Measurements from ENCODE around the gene ZDHHC17. TPM values are rescaled to one million over a fixed set of nuclear protein-coding genes. Genes with fewer than 3 reads are reported as not detected.
A peak's percentile ranks its signal among the peaks of the same experiment; 100 is the strongest.

The ZDHHC17 gene
- total RNA-seq, 1 donor from 2014 or later: 23.3 TPM

DNA sequence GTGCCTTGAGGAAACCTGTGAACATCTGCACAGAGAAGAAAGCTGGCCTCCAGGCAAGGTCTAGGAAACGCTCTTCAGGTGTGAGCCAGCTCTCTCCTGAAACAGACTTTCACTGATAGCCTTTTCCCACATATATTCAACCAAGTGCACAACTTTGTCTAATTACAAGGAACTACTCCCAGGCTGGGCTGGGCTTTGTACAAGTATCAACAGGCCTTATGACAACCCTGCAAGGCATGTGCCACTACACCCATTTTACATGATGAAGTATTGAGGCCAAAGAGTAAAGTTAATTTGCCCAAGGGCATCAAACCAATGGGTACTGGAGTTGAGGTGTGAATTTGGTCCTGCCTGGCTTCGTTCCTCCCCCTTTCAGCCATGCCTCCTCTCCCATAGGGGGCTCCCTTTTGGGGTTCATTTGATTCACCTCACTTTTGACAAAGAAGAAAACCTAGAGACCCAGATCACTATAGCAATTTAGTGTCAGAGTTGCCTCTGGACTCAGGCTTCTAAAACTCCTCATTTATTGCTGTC is 112.8 kb downstream of the ZDHHC17 start:
- Mint-ChIP-seq H3K27me3 (ENCODE audit: insufficient read depth) (peaks cover 45% of the 10 kb centered on the region), H3K27ac (no peak overlapping the region), H3K9me3 (no peaks in the 10 kb centered on the region), H3K4me3 (no peak overlapping the region), H3K4me1 (ENCODE audit: low read depth) (peaks cover 15% of the 10 kb centered on the region), H3K36me3 (ENCODE audit: low read depth) (no peaks in the 10 kb centered on the region)
- no peak for DNase-seq (ENCODE audit: low spot score)
- intact Hi-C loops (cut with micrococcal nuclease): loop anchor here (5.0 to 10.0 kb wide), 2 partner anchors 138 to 191 kb away; partner anchors contain the start of gene E2F7

DNA sequence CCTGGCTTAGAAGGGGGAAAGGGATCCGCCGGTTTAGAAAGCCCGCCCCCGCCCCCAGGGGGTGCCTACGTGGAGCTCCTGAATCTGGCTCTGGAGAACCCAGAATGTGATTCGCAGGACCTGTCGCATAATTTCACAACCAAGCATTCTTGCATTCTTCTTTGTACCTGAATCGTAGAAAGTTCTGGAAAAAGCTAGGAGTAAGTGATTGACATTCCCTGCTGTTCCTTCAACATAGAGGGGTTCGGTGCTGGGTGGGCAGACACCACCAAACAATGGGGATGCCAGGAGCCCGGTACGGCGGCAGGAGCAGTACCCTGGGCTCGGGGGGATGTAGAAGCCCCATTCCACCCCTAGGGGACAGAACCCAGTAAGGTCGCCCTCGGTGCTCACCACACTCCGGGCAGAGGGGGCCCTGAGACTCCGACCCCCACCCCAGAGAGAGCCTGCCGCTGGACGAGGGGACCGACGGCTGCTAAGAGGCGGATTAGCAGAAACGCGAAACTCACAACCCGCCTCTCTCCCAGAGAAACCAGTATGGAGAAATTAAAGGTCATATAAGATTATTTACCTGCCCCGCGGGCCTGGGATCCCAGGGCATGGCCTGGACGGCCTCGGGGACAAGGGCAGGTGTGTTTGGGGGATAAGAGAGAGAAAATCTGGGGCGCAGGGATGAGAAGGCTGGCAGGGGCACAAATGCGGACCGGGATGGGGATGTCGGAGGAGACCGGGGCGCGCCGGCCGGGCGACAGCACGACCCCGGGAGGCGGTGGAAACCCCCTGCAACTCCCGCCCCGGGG is 114.4 kb downstream of the ZDHHC17 start:
- peak overlapping the region; percentile 91 for H3K4me3 Mint-ChIP-seq
- peaks cover 15% of the 10 kb centered on the region for H3K4me1 Mint-ChIP-seq (ENCODE audit: low read depth)
- H3K27me3 Mint-ChIP-seq (ENCODE audit: insufficient read depth): peaks cover 58% of the 10 kb centered on the region
- no peak for DNase-seq (ENCODE audit: low spot score)
- no peaks in the 10 kb centered on the region for H3K36me3 Mint-ChIP-seq (ENCODE audit: low read depth)
- intact Hi-C loops (cut with micrococcal nuclease): loop anchor here (5.0 to 10.0 kb wide), 2 partner anchors 137 to 189 kb away; partner anchors contain the start of gene E2F7
- no peaks in the 10 kb centered on the region for H3K9me3 Mint-ChIP-seq
- peak overlapping the region; percentile 27 for H3K27ac Mint-ChIP-seq

DNA sequence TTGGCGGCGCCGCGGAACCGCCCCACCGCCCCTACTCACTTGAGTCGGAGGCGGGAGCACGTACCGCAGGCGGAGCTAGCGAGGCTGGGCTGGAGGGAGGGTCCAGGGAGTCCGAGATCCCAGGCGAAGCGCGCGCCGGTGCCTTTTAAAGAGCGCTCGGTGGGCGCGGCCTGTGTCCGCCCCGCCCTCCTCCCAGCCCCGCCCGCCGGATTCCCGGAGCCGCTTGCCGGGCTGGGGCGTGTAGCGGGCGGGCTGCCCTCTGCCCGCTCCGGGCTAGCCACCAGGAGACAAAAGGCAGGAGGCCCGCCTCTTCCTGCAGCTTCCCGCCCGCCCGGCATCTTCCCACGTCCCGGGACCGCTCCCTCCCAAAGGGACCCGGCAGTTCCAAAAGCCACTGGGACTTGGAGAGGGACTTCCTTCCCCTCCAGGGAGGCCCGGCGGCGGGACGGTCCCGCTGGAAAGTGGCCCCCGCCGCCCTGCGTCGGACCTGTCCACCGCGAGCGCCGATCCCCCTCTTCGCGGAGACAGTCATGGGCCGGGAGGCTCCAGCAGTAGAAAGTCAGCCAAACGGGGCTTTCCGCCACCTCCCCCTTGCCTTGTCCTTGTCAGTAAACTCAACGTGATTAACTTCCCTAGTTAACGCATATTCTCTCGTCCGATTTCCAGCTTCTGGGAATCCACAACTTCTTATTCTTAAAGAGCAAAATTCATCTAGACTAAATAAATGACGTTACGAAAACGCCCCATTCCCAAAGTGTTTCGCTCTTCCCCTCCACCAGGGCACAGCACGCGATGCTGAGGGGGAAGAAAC is 115.2 kb downstream of the ZDHHC17 start, which contains the start of gene CSRP2:
Gene CSRP2 (minus strand): TSS at position 121 of the 811 bp plus-strand sequence. CDS start 12,759 bp downstream, outside the sequence.
- Mint-ChIP-seq H3K9me3 (no peaks in the 10 kb centered on the region), H3K27ac (peak within 1 kb of the TSS; percentile 27), H3K4me1 (ENCODE audit: low read depth) (peaks cover 15% of the 10 kb centered on the region), H3K36me3 (ENCODE audit: low read depth) (no peaks in the 10 kb centered on the region), H3K27me3 (ENCODE audit: insufficient read depth) (peaks cover 58% of the 10 kb centered on the region), H3K4me3 (peak within 1 kb of the TSS; percentile 91)
- intact Hi-C loops (cut with micrococcal nuclease): loop anchor here (1.0 to 10.0 kb wide), 3 partner anchors 115 to 188 kb away; partner anchors contain the start of genes E2F7 and ZDHHC17
- DNase-seq (ENCODE audit: low spot score): peak; percentile 57

- peaks cover 58% of the 10 kb centered on the region for H3K27me3 Mint-ChIP-seq (ENCODE audit: insufficient read depth)
- H3K4me3 Mint-ChIP-seq: peak overlapping the region; percentile 81
- intact Hi-C loops (cut with micrococcal nuclease): loop anchor here (1.0 to 10.0 kb wide), 3 partner anchors 116 to 187 kb away; partner anchors contain the start of genes E2F7 and ZDHHC17
- peaks cover 15% of the 10 kb centered on the region for H3K4me1 Mint-ChIP-seq (ENCODE audit: low read depth)
- no peak overlapping the region for H3K27ac Mint-ChIP-seq
- DNase-seq (ENCODE audit: low spot score): no peak
- H3K36me3 Mint-ChIP-seq (ENCODE audit: low read depth): no peaks in the 10 kb centered on the region
- H3K9me3 Mint-ChIP-seq: no peaks in the 10 kb centered on the region
Measured at GRCh38 chr12:76879710-76880518, 116.0 kb downstream of the ZDHHC17 start.

DNA sequence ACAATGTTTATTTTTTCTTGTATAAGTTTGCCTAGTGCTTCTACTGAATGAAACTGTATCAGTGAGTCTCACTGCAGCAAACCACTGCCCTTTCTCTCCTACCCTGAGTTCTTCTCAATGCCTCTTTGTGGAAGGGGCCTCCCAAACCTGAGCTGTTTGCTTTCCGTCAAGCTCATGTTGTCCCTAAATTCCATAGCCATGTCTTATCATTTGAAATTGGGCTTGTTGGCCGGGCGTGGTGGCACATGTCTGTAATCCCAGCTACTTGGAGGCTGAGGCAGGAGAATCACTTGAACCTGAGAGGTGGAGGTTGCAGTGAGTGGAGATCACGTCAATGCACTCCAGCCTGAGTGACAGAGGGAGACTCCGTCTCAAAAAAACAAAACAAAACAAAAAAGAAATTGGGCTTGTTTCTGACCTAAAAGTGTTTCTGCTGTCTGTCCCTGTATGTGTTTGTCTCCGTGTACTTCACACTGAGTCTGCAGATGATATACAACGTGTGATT is 116.7 kb downstream of the ZDHHC17 start:
- Mint-ChIP-seq H3K9me3 (no peaks in the 10 kb centered on the region), H3K36me3 (ENCODE audit: low read depth) (no peaks in the 10 kb centered on the region), H3K27me3 (ENCODE audit: insufficient read depth) (peaks cover 58% of the 10 kb centered on the region), H3K4me1 (ENCODE audit: low read depth) (peaks cover 15% of the 10 kb centered on the region), H3K27ac (no peak overlapping the region), H3K4me3 (peak overlapping the region; percentile 81)
- intact Hi-C loops (cut with micrococcal nuclease): no loop called here
- no peak for DNase-seq (ENCODE audit: low spot score)

DNA sequence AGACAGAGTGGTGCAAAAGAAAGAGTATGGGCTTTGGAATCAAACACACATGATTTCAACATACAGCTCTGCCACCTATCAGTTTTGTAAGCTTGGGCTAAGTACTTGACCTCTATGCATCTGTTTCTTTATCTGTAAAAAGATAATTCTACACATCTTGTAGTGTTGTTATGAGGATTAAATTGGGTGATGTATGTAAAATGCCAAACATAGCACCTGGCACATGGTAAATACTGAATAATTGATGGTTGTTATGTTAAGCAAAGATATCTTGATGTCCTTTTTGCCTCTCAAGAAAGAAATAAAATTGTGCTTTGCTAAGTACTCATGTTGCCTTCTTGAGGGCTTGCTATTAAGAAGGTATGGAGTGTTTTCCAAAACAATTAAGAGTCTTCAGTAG is 117.2 kb downstream of the ZDHHC17 start:
- peaks cover 15% of the 10 kb centered on the region for H3K4me1 Mint-ChIP-seq (ENCODE audit: low read depth)
- no peaks in the 10 kb centered on the region for H3K9me3 Mint-ChIP-seq
- peaks cover 58% of the 10 kb centered on the region for H3K27me3 Mint-ChIP-seq (ENCODE audit: insufficient read depth)
- no peak overlapping the region for H3K4me3 Mint-ChIP-seq
- no peak overlapping the region for H3K27ac Mint-ChIP-seq
- DNase-seq (ENCODE audit: low spot score): no peak
- no peaks in the 10 kb centered on the region for H3K36me3 Mint-ChIP-seq (ENCODE audit: low read depth)
- intact Hi-C loops (cut with micrococcal nuclease): no loop called here

DNA sequence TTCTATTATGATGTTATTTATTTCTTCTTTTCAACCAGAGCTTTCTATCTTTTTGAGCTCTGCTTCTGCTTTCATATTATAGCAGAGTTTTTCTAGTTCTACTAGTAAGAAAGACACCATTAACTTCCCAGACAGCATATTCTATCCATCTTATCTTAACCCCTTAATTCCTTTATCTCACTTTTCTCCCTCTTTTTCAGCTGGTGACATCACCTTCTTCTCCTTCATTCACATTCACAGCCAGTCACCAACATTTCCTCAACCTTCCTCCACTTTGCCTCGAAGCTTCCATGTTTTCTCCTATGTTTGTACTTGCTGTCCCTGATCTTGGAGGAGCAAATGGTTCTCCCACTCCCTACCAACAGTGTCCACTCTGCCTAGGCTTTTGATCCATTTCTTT is 118.5 kb downstream of the ZDHHC17 start:
- DNase-seq (ENCODE audit: low spot score): no peak
- intact Hi-C loops (cut with micrococcal nuclease): no loop called here
- Mint-ChIP-seq H3K4me1 (ENCODE audit: low read depth) (peaks cover 15% of the 10 kb centered on the region), H3K27me3 (ENCODE audit: insufficient read depth) (peaks cover 49% of the 10 kb centered on the region), H3K27ac (no peak overlapping the region), H3K36me3 (ENCODE audit: low read depth) (no peaks in the 10 kb centered on the region), H3K9me3 (no peaks in the 10 kb centered on the region), H3K4me3 (no peak overlapping the region)

DNA sequence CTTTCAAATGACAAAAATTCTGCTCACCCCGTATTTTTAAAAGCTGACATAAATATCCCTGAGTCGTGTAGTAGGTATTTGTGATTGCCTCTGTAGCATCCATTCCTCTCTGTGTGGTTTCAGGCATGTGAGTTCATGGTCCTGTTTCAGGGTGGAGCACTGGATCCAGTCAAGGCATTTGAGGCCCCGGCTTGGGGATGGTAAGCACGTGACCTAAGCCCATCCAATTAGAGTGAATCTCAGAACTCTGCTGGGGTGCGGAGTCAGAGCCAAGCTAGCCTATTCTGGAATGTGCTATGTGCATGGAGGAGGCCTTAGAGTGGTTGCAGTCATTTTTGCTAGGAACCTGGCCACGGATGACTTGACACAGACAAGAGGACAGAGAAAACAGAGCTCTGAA is 119.2 kb downstream of the ZDHHC17 start:
- Mint-ChIP-seq H3K9me3 (no peaks in the 10 kb centered on the region), H3K4me3 (no peak overlapping the region), H3K27ac (no peak overlapping the region), H3K36me3 (ENCODE audit: low read depth) (no peaks in the 10 kb centered on the region), H3K4me1 (ENCODE audit: low read depth) (peaks cover 11% of the 10 kb centered on the region), H3K27me3 (ENCODE audit: insufficient read depth) (peaks cover 43% of the 10 kb centered on the region)
- intact Hi-C loops (cut with micrococcal nuclease): no loop called here
- no peak for DNase-seq (ENCODE audit: low spot score)

DNA sequence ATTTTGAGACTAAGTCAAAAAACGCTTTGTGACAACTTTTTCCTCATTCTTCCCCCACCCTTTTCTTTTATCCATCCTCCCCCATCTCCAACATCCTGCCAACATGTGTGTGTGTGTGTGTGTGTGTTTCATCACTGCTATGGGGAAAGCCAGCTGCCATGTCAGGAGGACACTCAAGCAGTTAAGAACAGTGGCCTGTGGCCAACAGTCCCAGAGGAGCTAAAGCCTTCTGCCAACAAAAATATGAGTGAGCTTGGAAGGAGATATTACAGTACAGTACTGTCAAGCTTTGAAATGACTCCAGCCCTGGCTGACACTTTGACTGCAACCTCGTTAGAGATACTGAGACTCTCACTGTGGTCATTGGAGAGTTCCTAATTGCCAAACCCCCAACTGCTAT is 119.9 kb downstream of the ZDHHC17 start:
- H3K9me3 Mint-ChIP-seq: no peaks in the 10 kb centered on the region
- intact Hi-C loops (cut with micrococcal nuclease): no loop called here
- H3K4me3 Mint-ChIP-seq: no peak overlapping the region
- H3K4me1 Mint-ChIP-seq (ENCODE audit: low read depth): peaks cover 6% of the 10 kb centered on the region
- no peaks in the 10 kb centered on the region for H3K36me3 Mint-ChIP-seq (ENCODE audit: low read depth)
- H3K27ac Mint-ChIP-seq: no peak overlapping the region
- H3K27me3 Mint-ChIP-seq (ENCODE audit: insufficient read depth): peaks cover 39% of the 10 kb centered on the region
- no peak for DNase-seq (ENCODE audit: low spot score)

DNA sequence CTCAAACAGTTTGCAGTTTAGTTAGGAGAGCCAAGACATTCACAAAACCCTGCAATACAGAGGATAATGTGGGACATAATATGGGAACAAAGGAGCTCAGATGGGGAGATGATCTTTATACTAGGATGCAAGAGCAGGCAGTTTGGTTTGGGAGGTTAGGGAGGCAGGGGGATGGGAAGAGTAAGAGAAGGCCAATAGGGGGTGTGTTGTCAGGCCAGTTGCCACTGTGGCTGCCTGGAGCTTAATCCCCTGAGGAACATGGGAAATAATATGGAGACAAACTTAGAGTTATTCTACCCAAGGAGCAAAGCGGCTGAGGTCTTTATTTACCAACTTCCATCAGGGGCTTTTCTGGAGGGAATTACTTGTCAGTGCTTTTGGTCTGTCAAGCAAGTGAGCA is 124.9 kb downstream of the ZDHHC17 start:
- H3K4me3 Mint-ChIP-seq: no peak overlapping the region
- H3K9me3 Mint-ChIP-seq: no peaks in the 10 kb centered on the region
- no peaks in the 10 kb centered on the region for H3K36me3 Mint-ChIP-seq (ENCODE audit: low read depth)
- H3K27me3 Mint-ChIP-seq (ENCODE audit: insufficient read depth): peaks cover 14% of the 10 kb centered on the region
- H3K4me1 Mint-ChIP-seq (ENCODE audit: low read depth): peaks cover 6% of the 10 kb centered on the region
- H3K27ac Mint-ChIP-seq: no peak overlapping the region
- DNase-seq (ENCODE audit: low spot score): no peak
- intact Hi-C loops (cut with micrococcal nuclease): no loop called here

DNA sequence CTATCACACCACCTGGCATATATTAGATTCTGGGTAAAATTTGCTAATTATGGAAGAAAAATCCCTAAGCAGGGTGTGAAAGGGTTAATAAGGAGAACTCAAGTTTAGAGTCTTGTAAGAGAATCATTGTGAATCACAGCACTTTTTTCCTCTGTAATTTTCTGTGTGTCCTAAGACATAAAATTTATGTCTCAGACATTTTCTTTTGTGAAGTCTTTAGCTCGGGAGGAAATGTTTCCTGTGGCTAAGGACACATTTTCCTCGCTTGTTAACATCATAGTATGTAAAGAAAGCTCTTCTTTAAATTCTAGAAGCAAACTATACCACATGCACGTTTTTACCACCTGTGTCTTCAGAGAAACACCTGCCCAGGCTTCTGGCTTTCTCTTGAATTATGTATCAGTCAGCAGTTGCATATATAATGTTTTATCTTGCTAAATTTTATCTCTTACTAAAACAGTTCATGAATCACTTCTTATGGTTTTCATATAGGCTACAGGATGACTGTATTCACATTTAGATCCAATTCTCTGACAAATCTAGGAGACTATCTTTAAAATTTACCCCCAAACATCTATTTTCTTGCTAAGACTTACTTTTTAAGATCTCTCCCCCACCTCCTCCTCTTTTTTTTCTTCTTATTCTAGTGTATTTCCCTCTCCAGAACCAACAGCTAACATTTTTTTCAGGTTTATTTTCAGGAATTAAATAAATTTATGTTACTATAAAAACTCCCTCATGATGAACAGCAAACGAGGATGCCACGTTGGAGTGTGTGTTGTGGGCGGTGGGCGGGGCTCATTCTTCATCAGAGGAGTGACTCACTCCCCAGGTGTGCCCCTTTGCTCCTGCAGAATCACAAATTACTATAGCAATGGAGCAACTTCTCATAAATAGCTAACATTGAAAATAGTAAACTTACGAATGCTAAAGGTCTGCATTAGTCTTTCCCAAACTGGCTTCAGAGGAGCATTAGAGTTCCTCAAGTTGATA is 126.5 kb downstream of the ZDHHC17 start:
- no peak for DNase-seq (ENCODE audit: low spot score)
- H3K4me1 Mint-ChIP-seq (ENCODE audit: low read depth): peaks cover 6% of the 10 kb centered on the region
- H3K4me3 Mint-ChIP-seq: no peak overlapping the region

More for the DNA sequence above, 126.5 kb downstream of the ZDHHC17 start:
- Mint-ChIP-seq H3K27me3 (ENCODE audit: insufficient read depth) (peaks cover 14% of the 10 kb centered on the region), H3K9me3 (no peaks in the 10 kb centered on the region), H3K36me3 (ENCODE audit: low read depth) (no peaks in the 10 kb centered on the region), H3K27ac (no peak overlapping the region)
- intact Hi-C loops (cut with micrococcal nuclease): no loop called here

Data from activated T-helper 1 cell treated with anti-CD3 and anti-CD28 coated beads, Interleukin-12 subunit alpha, Interleukin-12 subunit beta, Interleukin-2, Interleukin-4 antibody, amounts not matched to agents 30 ng/mL and 10 ng/mL and 1 ng/mL, durations not matched to agents 14 hours and 24 hours and 36 hours (primary cell).